WTC11 (cell line): ENCODE results near the gene ADCY3. TPM values are rescaled to one million over a fixed set of nuclear protein-coding genes. Genes with fewer than 3 reads are reported as not detected.

Source experiments
- ATAC-seq: fragments of 200-7000 bp; cut with Tn5 transposase; 2 replicates; pipeline ENCODE4 v1.10.0; 2021; ENCODE audit warnings: mild to moderate bottlenecking, moderate library complexity
- CTCF ChIA-PET: fragments of 300-600 bp; sonication (Branson Sonifier 250); formaldehyde crosslinking; loops from one replicate; lab custom pipeline; 2021; ENCODE audit warnings: antibody characterized with exemption; lab: Charles Lee
- POLR2A ChIA-PET: fragments of 350-600 bp; sonication (Branson Sonifier 250); formaldehyde crosslinking; loops from one replicate; lab custom pipeline; 2021; ENCODE audit warnings: antibody characterized with exemption; lab: Charles Lee
- DNase-seq: peaks from one replicate; pipeline ENCODE4 v3.0.0; 2021; ENCODE audit warnings: low spot score
- H3K27ac Mint-ChIP-seq: 2 replicates; pipeline ENCODE4 v1.8.0; 2021; ENCODE audit warnings: mixed read lengths
- H3K27me3 Mint-ChIP-seq: 2 replicates; pipeline ENCODE4 v1.8.0; 2021; ENCODE audit warnings: low read depth, mild to moderate bottlenecking, moderate library complexity, mixed read lengths
- H3K36me3 Mint-ChIP-seq: 2 replicates; pipeline ENCODE4 v1.8.0; 2021; ENCODE audit warnings: mixed read lengths
- H3K4me1 Mint-ChIP-seq: 2 replicates; pipeline ENCODE4 v1.8.0; 2022; ENCODE audit warnings: mixed read lengths
- H3K4me3 Mint-ChIP-seq: 2 replicates; pipeline ENCODE4 v1.8.0; 2021; ENCODE audit warnings: mild to moderate bottlenecking, moderate library complexity, mixed read lengths
- H3K9me3 Mint-ChIP-seq: 2 replicates; pipeline ENCODE4 v1.8.0; 2021; ENCODE audit warnings: mixed read lengths
- GRHL2 ChIP-seq: fragments of 250-450 bp; sonication (Bioruptor Pico); IDR thresholded peaks from 2 replicates; pipeline ENCODE4 v1.8.0; 2022; ENCODE audit warnings: mild to moderate bottlenecking, moderate library complexity; ENCODE audit not compliant: insufficient replicate concordance, severe bottlenecking
- IRF2 ChIP-seq: sonication (generic); formaldehyde crosslinking; IDR thresholded peaks from 2 replicates; pipeline ENCODE4 v1.8.0; 2022; ENCODE audit warnings: low read depth, missing genetic modification reagents, borderline replicate concordance
- JAZF1 ChIP-seq: fragments of 250-450 bp; sonication (Bioruptor Pico); IDR thresholded peaks from 2 replicates; pipeline ENCODE4 v1.9.0; 2021; ENCODE audit warnings: moderate library complexity, mild to moderate bottlenecking, inconsistent platforms
- KAT7 ChIP-seq: sonication (generic); formaldehyde crosslinking; IDR thresholded peaks from 2 replicates; pipeline ENCODE4 v1.8.1; 2023; ENCODE audit warnings: missing genetic modification reagents, mild to moderate bottlenecking, borderline replicate concordance
- NR3C1 ChIP-seq: sonication (generic); formaldehyde crosslinking; conservative IDR thresholded peaks from 2 replicates; pipeline ENCODE4 v1.8.1; 2023; ENCODE audit warnings: low read depth, mild to moderate bottlenecking, missing genetic modification reagents
- SMAD4 ChIP-seq: sonication (generic); formaldehyde crosslinking; IDR thresholded peaks from 2 replicates; pipeline ENCODE4 v1.8.0; 2022; ENCODE audit warnings: mild to moderate bottlenecking, missing genetic modification reagents
- TCF7 ChIP-seq: sonication (generic); formaldehyde crosslinking; IDR thresholded peaks from 2 replicates; pipeline ENCODE4 v1.8.0; 2022; ENCODE audit warnings: mild to moderate bottlenecking, low read depth, missing genetic modification reagents, moderate library complexity
- TEAD1 ChIP-seq: sonication (generic); formaldehyde crosslinking; IDR thresholded peaks from 2 replicates; pipeline ENCODE4 v1.8.0; 2022; ENCODE audit warnings: mild to moderate bottlenecking, missing genetic modification reagents
- TP53 ChIP-seq: sonication (generic); formaldehyde crosslinking; IDR thresholded peaks from 2 replicates; pipeline ENCODE4 v1.8.1; 2023; ENCODE audit warnings: mild to moderate bottlenecking, missing genetic modification reagents
- ZBTB21 ChIP-seq: sonication (generic); formaldehyde crosslinking; IDR thresholded peaks from 2 replicates; pipeline ENCODE4 v1.8.1; 2023; ENCODE audit warnings: mild to moderate bottlenecking, missing genetic modification reagents, borderline replicate concordance
- ZNF396 ChIP-seq: fragments of 250-450 bp; sonication (Bioruptor Pico); IDR thresholded peaks from 2 replicates; pipeline ENCODE4 v1.8.0; 2021; ENCODE audit warnings: mild to moderate bottlenecking, moderate library complexity, borderline replicate concordance
- ZNF423 ChIP-seq: fragments of 250-450 bp; sonication (Bioruptor Pico); IDR thresholded peaks from 2 replicates; pipeline ENCODE4 v2.1.2; 2022; ENCODE audit warnings: mild to moderate bottlenecking, moderate library complexity
- total RNA-seq: library from RNA; stranded (reverse); gene quantifications from 3 replicates; pipeline ENCODE4 v1.2.3, GENCODE V29; 2021
- TF ChIP-seq, protein P1 (sequence below): fragments of 250-450 bp; sonication (Bioruptor Pico); conservative IDR thresholded peaks from 2 replicates; pipeline ENCODE4 v1.9.0; 2021; ENCODE audit warnings: mild to moderate bottlenecking
- TF ChIP-seq, protein P2 (sequence below): sonication (generic); formaldehyde crosslinking; IDR thresholded peaks from 2 replicates; pipeline ENCODE4 v1.8.0; 2022; ENCODE audit warnings: missing genetic modification reagents
- TF ChIP-seq, protein P3 (sequence below): sonication (generic); formaldehyde crosslinking; IDR thresholded peaks from 2 replicates; pipeline ENCODE4 v1.8.0; 2023; ENCODE audit warnings: missing genetic modification reagents
- TF ChIP-seq, protein P4 (sequence below): sonication (generic); formaldehyde crosslinking; IDR thresholded peaks from 2 replicates; pipeline ENCODE4 v1.8.1; 2022; ENCODE audit warnings: mild to moderate bottlenecking, missing genetic modification reagents, moderate library complexity, borderline replicate concordance
- TF ChIP-seq, protein P5 (sequence below): sonication (generic); formaldehyde crosslinking; IDR thresholded peaks from 2 replicates; pipeline ENCODE4 v1.8.1; 2023; ENCODE audit warnings: mild to moderate bottlenecking, missing genetic modification reagents, moderate library complexity
- TF ChIP-seq, protein P6 (sequence below): sonication (generic); formaldehyde crosslinking; IDR thresholded peaks from 2 replicates; pipeline ENCODE4 v1.8.1; 2022; ENCODE audit warnings: missing genetic modification reagents, borderline replicate concordance
- TF ChIP-seq, protein P7 (sequence below): sonication (generic); formaldehyde crosslinking; IDR thresholded peaks from 2 replicates; pipeline ENCODE4 v1.8.0; 2023; ENCODE audit warnings: mild to moderate bottlenecking, missing genetic modification reagents

The ADCY3 gene
- total RNA-seq, 1 experiment from 2014 or later = 37.1 TPM

DNA sequence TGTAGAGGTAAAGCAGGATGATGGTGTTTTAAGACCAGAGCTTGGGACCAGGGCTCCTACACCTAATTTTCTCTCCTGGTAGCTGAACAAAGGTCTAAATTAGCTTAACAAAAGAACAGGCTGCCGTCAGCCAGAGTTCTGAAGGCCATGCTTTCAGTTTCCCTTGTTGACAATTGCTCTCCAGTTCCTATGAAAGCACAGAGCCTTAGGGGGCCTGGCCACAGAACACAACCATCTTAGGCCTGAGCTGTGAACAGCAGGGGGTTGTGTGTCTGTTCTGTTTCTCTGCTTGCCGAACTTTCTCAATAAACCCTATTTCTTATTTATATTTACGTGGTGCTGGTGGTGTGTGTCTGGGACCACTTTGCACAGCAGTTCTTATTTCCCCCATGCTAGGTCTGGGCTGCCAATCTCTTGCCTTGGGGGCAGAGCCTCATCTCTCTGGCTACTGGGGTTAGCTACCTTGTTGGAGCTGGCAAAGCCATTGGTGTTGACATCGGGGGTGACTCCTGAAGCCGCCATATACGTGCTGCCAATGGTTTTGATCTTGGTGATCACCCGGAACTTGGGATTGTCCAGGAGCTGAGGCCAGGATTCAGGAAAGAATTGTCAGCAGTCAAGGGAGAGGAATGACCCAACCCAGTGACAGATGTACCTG is 97.9 kb downstream of the ADCY3 start (continued):
- TF ChIP-seq, protein P1, sequence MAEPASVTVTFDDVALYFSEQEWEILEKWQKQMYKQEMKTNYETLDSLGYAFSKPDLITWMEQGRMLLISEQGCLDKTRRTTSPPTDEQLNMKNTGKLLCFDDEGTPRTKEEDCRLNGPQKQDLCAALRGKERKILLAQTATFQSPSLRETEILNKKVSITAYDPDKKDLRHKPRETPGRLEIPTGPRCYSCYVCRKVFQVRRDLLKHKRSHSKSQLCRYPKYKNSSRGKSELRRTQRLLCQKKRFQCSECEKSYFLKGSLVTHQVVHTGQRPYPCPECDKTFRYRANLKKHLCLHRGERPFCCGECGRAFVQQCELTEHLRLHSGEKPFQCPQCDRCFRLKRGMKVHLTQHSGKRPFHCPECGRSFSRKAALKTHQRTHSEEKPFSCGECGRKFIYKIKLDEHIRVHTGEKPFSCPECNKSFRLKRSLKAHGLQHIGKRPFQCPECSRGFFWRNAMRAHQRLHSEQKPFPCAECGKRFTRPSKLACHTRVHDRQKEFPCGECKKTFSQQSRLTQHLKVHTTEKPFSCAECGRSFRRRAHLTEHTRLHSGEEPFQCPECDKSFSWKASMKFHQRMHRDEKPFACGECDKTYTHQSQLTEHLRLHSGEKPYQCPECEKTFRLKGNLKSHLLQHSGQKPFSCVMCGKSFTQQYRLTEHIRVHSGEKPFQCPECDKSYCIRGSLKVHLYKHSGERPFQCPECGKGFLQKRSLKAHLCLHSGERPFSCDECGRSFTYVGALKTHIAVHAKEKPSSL (CRISPR knock-in tag) = no peak
- TF ChIP-seq, protein P2, sequence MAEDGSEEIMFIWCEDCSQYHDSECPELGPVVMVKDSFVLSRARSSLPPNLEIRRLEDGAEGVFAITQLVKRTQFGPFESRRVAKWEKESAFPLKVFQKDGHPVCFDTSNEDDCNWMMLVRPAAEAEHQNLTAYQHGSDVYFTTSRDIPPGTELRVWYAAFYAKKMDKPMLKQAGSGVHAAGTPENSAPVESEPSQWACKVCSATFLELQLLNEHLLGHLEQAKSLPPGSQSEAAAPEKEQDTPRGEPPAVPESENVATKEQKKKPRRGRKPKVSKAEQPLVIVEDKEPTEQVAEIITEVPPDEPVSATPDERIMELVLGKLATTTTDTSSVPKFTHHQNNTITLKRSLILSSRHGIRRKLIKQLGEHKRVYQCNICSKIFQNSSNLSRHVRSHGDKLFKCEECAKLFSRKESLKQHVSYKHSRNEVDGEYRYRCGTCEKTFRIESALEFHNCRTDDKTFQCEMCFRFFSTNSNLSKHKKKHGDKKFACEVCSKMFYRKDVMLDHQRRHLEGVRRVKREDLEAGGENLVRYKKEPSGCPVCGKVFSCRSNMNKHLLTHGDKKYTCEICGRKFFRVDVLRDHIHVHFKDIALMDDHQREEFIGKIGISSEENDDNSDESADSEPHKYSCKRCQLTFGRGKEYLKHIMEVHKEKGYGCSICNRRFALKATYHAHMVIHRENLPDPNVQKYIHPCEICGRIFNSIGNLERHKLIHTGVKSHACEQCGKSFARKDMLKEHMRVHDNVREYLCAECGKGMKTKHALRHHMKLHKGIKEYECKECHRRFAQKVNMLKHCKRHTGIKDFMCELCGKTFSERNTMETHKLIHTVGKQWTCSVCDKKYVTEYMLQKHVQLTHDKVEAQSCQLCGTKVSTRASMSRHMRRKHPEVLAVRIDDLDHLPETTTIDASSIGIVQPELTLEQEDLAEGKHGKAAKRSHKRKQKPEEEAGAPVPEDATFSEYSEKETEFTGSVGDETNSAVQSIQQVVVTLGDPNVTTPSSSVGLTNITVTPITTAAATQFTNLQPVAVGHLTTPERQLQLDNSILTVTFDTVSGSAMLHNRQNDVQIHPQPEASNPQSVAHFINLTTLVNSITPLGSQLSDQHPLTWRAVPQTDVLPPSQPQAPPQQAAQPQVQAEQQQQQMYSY = no peak
- TF ChIP-seq, protein P3, sequence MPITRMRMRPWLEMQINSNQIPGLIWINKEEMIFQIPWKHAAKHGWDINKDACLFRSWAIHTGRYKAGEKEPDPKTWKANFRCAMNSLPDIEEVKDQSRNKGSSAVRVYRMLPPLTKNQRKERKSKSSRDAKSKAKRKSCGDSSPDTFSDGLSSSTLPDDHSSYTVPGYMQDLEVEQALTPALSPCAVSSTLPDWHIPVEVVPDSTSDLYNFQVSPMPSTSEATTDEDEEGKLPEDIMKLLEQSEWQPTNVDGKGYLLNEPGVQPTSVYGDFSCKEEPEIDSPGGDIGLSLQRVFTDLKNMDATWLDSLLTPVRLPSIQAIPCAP = no peak
- TF ChIP-seq SMAD4 (CRISPR knock-in tag) (no peak), NR3C1 (no peak), GRHL2 (CRISPR knock-in tag) (no peak), ZNF423 (peak; percentile 54; the same call in 1 of the 2 replicates), TP53 (peak; percentile 32; the same call in 1 of the 2 replicates), ZNF396 (CRISPR knock-in tag) (no peak), ZBTB21 (CRISPR knock-in tag) (peak; percentile 51; the same call in 1 of the 2 replicates)
- TF ChIP-seq, protein P4, sequence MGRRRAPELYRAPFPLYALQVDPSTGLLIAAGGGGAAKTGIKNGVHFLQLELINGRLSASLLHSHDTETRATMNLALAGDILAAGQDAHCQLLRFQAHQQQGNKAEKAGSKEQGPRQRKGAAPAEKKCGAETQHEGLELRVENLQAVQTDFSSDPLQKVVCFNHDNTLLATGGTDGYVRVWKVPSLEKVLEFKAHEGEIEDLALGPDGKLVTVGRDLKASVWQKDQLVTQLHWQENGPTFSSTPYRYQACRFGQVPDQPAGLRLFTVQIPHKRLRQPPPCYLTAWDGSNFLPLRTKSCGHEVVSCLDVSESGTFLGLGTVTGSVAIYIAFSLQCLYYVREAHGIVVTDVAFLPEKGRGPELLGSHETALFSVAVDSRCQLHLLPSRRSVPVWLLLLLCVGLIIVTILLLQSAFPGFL (CRISPR knock-in tag) = no peak
- TF ChIP-seq, protein P5, sequence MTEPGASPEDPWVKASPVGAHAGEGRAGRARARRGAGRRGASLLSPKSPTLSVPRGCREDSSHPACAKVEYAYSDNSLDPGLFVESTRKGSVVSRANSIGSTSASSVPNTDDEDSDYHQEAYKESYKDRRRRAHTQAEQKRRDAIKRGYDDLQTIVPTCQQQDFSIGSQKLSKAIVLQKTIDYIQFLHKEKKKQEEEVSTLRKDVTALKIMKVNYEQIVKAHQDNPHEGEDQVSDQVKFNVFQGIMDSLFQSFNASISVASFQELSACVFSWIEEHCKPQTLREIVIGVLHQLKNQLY (CRISPR knock-in tag) = no peak

DNA sequence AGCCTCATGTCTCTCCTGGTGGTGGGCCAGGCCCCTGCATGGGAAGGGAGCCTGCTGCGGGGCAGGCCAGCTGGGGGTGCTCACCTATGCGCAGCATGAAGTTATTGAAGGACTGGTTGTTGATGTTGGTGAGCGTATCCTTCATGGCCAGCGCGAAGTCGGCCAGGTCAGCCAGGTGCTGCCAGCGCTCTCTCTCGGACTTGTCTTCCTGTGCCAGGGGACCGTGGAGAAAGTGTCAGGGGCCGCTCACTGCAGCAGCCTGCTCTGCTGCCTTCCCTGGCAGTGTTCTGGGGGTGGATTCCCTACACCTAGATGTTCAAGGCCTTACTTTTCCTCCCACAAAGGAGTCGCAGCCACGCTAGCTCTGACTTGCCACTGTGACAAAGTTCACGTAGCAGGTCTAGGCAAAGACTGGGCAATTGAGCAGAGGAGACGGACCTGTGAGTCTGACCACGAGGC is 98.6 kb downstream of the ADCY3 start:
- peak; percentile 13; the same call in 1 of the 2 replicates for ATAC-seq
- peaks cover 11% of the 10 kb centered on the region; the same call in 1 of the 2 replicates for H3K9me3 Mint-ChIP-seq
- POLR2A ChIA-PET = interaction anchor here (0.9 to 1.5 kb wide), 2 partner anchors 25 to 28 kb away, joined by 4 to 7 read pairs; partner anchors contain the start of genes CENPO and PTRHD1
- H3K27ac Mint-ChIP-seq = peak overlapping the region; percentile 94
- DNase-seq = no peak
- H3K4me3 Mint-ChIP-seq = peak overlapping the region; percentile 21; the same call in 1 of the 2 replicates
- CTCF ChIA-PET = interaction anchor here (0.8 to 2.3 kb wide), 8 partner anchors 8 to 330 kb away, joined by 3 to 18 read pairs (median 4); partner anchors contain the start of genes CENPO, NCOA1 and PTRHD1
- peaks cover 81% of the 10 kb centered on the region for H3K36me3 Mint-ChIP-seq
- no peaks in the 10 kb centered on the region for H3K27me3 Mint-ChIP-seq
- H3K4me1 Mint-ChIP-seq = peaks cover 39% of the 10 kb centered on the region
- TF ChIP-seq KAT7 (no peak), TEAD1 (CRISPR knock-in tag) (no peak), IRF2 (CRISPR knock-in tag) (no peak), JAZF1 (CRISPR knock-in tag) (no peak), TCF7 (CRISPR knock-in tag) (no peak)
- TF ChIP-seq, protein P6, sequence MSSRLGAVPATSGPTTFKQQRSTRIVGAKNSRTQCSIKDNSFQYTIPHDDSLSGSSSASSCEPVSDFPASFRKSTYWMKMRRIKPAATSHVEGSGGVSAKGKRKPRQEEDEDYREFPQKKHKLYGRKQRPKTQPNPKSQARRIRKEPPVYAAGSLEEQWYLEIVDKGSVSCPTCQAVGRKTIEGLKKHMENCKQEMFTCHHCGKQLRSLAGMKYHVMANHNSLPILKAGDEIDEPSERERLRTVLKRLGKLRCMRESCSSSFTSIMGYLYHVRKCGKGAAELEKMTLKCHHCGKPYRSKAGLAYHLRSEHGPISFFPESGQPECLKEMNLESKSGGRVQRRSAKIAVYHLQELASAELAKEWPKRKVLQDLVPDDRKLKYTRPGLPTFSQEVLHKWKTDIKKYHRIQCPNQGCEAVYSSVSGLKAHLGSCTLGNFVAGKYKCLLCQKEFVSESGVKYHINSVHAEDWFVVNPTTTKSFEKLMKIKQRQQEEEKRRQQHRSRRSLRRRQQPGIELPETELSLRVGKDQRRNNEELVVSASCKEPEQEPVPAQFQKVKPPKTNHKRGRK (CRISPR knock-in tag) = no peak
- TF ChIP-seq, protein P7, sequence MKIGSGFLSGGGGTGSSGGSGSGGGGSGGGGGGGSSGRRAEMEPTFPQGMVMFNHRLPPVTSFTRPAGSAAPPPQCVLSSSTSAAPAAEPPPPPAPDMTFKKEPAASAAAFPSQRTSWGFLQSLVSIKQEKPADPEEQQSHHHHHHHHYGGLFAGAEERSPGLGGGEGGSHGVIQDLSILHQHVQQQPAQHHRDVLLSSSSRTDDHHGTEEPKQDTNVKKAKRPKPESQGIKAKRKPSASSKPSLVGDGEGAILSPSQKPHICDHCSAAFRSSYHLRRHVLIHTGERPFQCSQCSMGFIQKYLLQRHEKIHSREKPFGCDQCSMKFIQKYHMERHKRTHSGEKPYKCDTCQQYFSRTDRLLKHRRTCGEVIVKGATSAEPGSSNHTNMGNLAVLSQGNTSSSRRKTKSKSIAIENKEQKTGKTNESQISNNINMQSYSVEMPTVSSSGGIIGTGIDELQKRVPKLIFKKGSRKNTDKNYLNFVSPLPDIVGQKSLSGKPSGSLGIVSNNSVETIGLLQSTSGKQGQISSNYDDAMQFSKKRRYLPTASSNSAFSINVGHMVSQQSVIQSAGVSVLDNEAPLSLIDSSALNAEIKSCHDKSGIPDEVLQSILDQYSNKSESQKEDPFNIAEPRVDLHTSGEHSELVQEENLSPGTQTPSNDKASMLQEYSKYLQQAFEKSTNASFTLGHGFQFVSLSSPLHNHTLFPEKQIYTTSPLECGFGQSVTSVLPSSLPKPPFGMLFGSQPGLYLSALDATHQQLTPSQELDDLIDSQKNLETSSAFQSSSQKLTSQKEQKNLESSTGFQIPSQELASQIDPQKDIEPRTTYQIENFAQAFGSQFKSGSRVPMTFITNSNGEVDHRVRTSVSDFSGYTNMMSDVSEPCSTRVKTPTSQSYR (CRISPR knock-in tag) = no peak
